Muscle layer of colon (tissue), 2 donors: ENCODE data around the gene PRR35.

Source experiments
- H3K27ac ChIP-seq: one replicate; pipeline ENCODE4 v1.7.0; 2013; ENCODE audit warnings: low read depth, mild to moderate bottlenecking, low read length, moderate library complexity
- H3K27me3 ChIP-seq, 2 donors: one replicate each; pipeline ENCODE4 v1.7.0; 2013; ENCODE audit warnings: low read length in 2 of 2, mild to moderate bottlenecking in 2 of 2; ENCODE audit not compliant: insufficient read depth in 2 of 2, control insufficient read depth in 1 of 2
- H3K36me3 ChIP-seq: one replicate; pipeline ENCODE4 v1.7.0; 2013; ENCODE audit warnings: mild to moderate bottlenecking, low read length; ENCODE audit not compliant: insufficient read depth
- H3K4me1 ChIP-seq: one replicate; pipeline ENCODE4 v1.7.0; 2013; ENCODE audit warnings: mild to moderate bottlenecking, low read length; ENCODE audit not compliant: insufficient read depth
- H3K4me3 ChIP-seq, 2 donors: one replicate each; pipeline ENCODE4 v1.7.0; 2013; ENCODE audit warnings: low read length in 2 of 2, low read depth in 1 of 2, mild to moderate bottlenecking in 1 of 2, moderate library complexity in 1 of 2
- H3K9ac ChIP-seq: one replicate; pipeline ENCODE4 v1.7.0; 2013; ENCODE audit warnings: low read length
- H3K9me3 ChIP-seq: one replicate; pipeline ENCODE4 v1.7.0; 2013; ENCODE audit warnings: mild to moderate bottlenecking, low read length
- donor health status: abdominal sarcoma.
- donor health status: Adenocarcinoma of cecum.

Gene PRR35

GRCh38 chr16:530111-530817, 29.9 kb upstream of the PRR35 start:
- Histone ChIP-seq H3K27ac (no peak overlapping the region), H3K4me1 (peaks cover 31% of the 10 kb centered on the region)

DNA sequence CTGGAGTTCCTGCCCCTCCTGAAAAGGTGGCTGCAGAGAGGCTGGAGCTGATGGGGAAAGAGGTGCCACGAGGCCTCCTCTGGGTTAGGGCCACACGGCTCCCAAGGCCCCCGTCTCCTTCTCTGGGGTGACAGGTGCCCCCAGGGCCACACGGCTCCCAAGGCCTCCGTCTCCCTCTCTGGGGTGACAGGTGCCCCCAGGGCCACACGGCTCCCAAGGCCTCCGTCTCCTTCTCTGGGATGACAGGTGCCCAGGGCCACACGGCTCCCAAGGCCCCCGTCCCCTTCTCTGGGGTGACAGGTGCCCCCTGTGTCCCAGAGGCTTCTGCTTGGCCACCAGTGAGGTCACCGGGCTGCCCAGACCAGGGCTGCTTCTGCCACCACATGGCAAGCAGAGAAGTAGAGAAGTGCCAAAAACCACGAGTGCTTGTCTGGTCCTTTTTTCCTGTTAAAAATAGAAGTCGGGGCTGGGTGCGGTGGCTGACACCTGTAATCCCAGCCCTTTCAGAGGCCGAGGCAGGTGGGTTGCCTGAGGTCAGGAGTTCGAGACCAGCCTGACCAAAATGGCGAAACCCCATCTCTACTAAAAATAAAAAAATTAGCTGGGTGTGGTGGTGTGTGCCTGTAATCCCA, 28.6 kb upstream of the PRR35 start:
- Histone ChIP-seq H3K36me3 (no peaks in the 10 kb centered on the region), H3K9ac (no peak overlapping the region), H3K4me1 (peaks cover 18% of the 10 kb centered on the region), H3K9me3 (no peaks in the 10 kb centered on the region), H3K27me3 (no peaks in the 10 kb centered on the region), H3K27ac (no peak overlapping the region), H3K4me3 (no peak overlapping the region)

More at GRCh38 chr16:530111-530817, 29.9 kb upstream of the PRR35 start:
- Histone ChIP-seq H3K27me3 (no peaks in the 10 kb centered on the region), H3K4me3 (no peak overlapping the region), H3K9me3 (no peaks in the 10 kb centered on the region), H3K36me3 (no peaks in the 10 kb centered on the region), H3K9ac (no peak overlapping the region)

GRCh38 chr16:533391-534123, 26.6 kb upstream of the PRR35 start:
- H3K4me1 ChIP-seq, result peaks cover 15% of the 10 kb centered on the region
- no peak overlapping the region for H3K27ac ChIP-seq
- no peaks in the 10 kb centered on the region for H3K27me3 ChIP-seq
- no peak overlapping the region for H3K9ac ChIP-seq
- H3K9me3 ChIP-seq, result no peaks in the 10 kb centered on the region
- H3K4me3 ChIP-seq, result no peak overlapping the region
- H3K36me3 ChIP-seq, result no peaks in the 10 kb centered on the region

- H3K27ac ChIP-seq, result no peak overlapping the region
- H3K4me3 ChIP-seq, result no peak overlapping the region
- no peaks in the 10 kb centered on the region for H3K9me3 ChIP-seq
- peaks cover 9% of the 10 kb centered on the region for H3K4me1 ChIP-seq
- no peaks in the 10 kb centered on the region for H3K36me3 ChIP-seq
- H3K27me3 ChIP-seq, result no peaks in the 10 kb centered on the region
- H3K9ac ChIP-seq, result no peak overlapping the region
Observed at GRCh38 chr16:534135-534534, 26.1 kb upstream of the PRR35 start.

DNA sequence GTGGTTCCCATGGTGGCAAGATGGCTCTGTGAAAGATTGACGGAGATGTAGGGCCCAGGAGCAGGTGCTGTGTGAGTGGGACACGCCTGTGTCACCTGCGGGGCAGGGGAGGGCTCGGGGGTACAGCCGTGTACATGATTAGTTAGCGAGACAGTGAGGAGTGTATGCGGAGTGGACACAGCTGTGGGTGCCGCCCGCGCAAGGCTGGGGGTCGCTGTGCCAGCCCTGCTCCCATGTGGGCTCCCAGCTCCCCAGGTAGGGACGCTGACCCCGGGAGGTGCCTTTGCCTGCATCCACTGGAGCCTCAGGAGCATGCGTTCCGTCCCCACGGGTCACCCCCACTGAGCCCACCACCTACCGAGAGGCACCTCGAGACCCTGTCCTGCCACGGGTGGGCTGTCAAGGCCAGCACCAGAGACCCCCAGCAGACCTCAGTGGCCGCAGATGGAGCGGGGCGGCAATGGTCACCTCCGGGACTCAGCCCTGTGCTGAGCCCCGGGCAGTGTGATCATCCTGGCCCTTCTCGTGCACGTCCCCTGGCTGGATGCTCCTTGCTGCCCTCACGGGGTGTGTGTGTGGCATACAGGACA, 25.2 kb upstream of the PRR35 start:
- no peak overlapping the region for H3K9ac ChIP-seq
- H3K9me3 ChIP-seq, result no peaks in the 10 kb centered on the region
- no peak overlapping the region for H3K4me3 ChIP-seq
- H3K27ac ChIP-seq, result no peak overlapping the region
- no peaks in the 10 kb centered on the region for H3K27me3 ChIP-seq
- H3K4me1 ChIP-seq, result peaks cover under 1% of the 10 kb centered on the region
- H3K36me3 ChIP-seq, result no peaks in the 10 kb centered on the region

GRCh38 chr16:535446-536405, 24.5 kb upstream of the PRR35 start:
- Histone ChIP-seq H3K9ac (no peak overlapping the region), H3K36me3 (no peaks in the 10 kb centered on the region), H3K9me3 (no peaks in the 10 kb centered on the region), H3K27ac (no peak overlapping the region), H3K4me1 (no peaks in the 10 kb centered on the region), H3K4me3 (no peak overlapping the region), H3K27me3 (no peaks in the 10 kb centered on the region)

GRCh38 chr16:536746-537145, 23.4 kb upstream of the PRR35 start:
- H3K9me3 ChIP-seq, result no peaks in the 10 kb centered on the region
- H3K27ac ChIP-seq, result no peak overlapping the region
- H3K4me1 ChIP-seq, result no peaks in the 10 kb centered on the region
- H3K36me3 ChIP-seq, result no peaks in the 10 kb centered on the region
- no peak overlapping the region for H3K4me3 ChIP-seq
- H3K27me3 ChIP-seq, result no peaks in the 10 kb centered on the region
- no peak overlapping the region for H3K9ac ChIP-seq

- no peak overlapping the region for H3K4me3 ChIP-seq
- no peak overlapping the region for H3K27ac ChIP-seq
- no peaks in the 10 kb centered on the region for H3K4me1 ChIP-seq
- no peaks in the 10 kb centered on the region for H3K27me3 ChIP-seq
- no peak overlapping the region for H3K9ac ChIP-seq
- H3K36me3 ChIP-seq, result no peaks in the 10 kb centered on the region
- no peaks in the 10 kb centered on the region for H3K9me3 ChIP-seq
Observed at GRCh38 chr16:537415-538335, 22.5 kb upstream of the PRR35 start.

GRCh38 chr16:539901-540530, 20.2 kb upstream of the PRR35 start:
- no peaks in the 10 kb centered on the region for H3K36me3 ChIP-seq
- H3K27me3 ChIP-seq, result no peaks in the 10 kb centered on the region
- no peak overlapping the region for H3K27ac ChIP-seq
- no peak overlapping the region for H3K4me3 ChIP-seq
- no peaks in the 10 kb centered on the region for H3K9me3 ChIP-seq
- no peak overlapping the region for H3K9ac ChIP-seq
- no peaks in the 10 kb centered on the region for H3K4me1 ChIP-seq
